ENCODE results near the gene TMEM163.
"Not testable (repeated sequence)": the region's sequence is repeated elsewhere in the genome, so short reads cannot be mapped to it uniquely, and the experiment has no call there.

Gene TMEM163

DNA sequence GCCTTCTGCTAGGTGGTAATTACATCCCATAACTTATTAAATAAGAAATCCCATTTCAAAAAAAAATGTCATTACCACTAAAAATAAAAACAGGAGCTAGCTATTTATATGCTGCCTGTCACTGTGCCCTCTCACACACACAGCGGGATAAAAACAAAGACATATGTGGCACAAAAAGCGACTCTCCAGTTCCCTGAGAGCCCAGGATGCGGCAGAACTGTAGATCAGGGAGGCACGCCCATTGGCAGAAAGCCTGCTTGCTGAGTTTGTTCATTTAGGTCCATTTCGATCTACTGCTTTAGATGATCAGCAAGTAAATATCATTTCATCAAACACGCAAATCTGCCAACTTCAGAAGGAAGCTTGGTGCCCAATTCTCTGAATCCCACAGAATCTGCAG lies 124.4 kb downstream of the TMEM163 start:
- POLR2A ChIA-PET: no interaction called here
- no peak for DNase-seq (ENCODE audit: extremely low spot score)

DNA sequence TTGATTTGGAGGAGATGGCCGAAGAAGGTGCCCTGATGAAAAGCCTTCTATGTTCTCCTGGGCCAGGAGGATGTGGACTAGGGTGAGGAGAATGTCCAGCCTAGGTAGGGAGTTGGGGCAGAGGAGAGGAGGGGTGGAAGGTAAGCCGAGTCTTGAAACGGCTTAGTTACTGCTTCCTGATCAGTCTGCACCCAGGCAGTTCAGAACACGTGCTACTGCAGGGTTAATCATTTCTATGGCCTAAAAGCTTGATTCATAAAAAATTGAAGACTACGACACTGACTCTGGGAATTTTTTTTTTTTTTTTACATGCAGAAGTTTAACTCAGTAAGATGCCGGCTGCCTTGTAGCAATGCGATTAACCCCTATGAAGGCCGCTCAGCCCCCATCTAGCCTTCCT lies 125.3 kb downstream of the TMEM163 start:
- ChIA-PET POLR2A (no interaction called here), CTCF (interaction anchor here (1.2 kb wide), 1 partner anchor 11 kb away, joined by 3 read pairs; no protein-coding TSS in a partner anchor)
- no peak for DNase-seq (ENCODE audit: extremely low spot score)
- TF ChIP-seq, protein P1, sequence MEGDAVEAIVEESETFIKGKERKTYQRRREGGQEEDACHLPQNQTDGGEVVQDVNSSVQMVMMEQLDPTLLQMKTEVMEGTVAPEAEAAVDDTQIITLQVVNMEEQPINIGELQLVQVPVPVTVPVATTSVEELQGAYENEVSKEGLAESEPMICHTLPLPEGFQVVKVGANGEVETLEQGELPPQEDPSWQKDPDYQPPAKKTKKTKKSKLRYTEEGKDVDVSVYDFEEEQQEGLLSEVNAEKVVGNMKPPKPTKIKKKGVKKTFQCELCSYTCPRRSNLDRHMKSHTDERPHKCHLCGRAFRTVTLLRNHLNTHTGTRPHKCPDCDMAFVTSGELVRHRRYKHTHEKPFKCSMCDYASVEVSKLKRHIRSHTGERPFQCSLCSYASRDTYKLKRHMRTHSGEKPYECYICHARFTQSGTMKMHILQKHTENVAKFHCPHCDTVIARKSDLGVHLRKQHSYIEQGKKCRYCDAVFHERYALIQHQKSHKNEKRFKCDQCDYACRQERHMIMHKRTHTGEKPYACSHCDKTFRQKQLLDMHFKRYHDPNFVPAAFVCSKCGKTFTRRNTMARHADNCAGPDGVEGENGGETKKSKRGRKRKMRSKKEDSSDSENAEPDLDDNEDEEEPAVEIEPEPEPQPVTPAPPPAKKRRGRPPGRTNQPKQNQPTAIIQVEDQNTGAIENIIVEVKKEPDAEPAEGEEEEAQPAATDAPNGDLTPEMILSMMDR (IDR thresholded peaks at IDR 0.05; ENCODE audit: control extremely low read depth, extremely low read depth, low read depth, missing control alignments): no peak

More for the DNA sequence above, 124.4 kb downstream of the TMEM163 start:
- TF ChIP-seq, protein P1 (IDR thresholded peaks at IDR 0.05; ENCODE audit: control extremely low read depth, extremely low read depth, low read depth, missing control alignments): no peak
- CTCF ChIA-PET: no interaction called here

DNA sequence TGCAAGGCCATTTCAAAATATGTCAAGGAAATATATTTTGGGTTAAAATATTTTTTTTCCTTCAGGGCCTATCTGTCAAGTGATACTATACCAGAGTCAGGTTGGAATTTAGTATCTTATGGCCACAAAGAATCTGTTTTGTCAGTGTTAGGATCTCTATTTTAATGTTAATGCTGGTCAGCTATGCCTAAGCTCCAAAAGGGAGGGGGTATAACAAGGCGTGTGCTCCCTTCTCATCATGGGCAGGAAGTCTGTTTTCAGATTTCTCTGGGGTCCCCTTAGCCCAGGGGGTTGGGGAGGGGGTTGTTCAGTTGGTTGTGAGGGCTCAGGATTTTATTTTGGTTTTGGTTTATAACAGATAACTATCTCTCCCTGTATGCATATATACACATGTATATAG lies 126.4 kb downstream of the TMEM163 start:
- ChIA-PET CTCF (interaction anchor here (1.2 to 1.4 kb wide), 2 partner anchors 12 to 16 kb away, joined by 3 to 5 read pairs; no protein-coding TSS in a partner anchor), POLR2A (no interaction called here)
- TF ChIP-seq, protein P1 (IDR thresholded peaks at IDR 0.05; ENCODE audit: control extremely low read depth, extremely low read depth, low read depth, missing control alignments): no peak
- DNase-seq (ENCODE audit: extremely low spot score): no peak

DNA sequence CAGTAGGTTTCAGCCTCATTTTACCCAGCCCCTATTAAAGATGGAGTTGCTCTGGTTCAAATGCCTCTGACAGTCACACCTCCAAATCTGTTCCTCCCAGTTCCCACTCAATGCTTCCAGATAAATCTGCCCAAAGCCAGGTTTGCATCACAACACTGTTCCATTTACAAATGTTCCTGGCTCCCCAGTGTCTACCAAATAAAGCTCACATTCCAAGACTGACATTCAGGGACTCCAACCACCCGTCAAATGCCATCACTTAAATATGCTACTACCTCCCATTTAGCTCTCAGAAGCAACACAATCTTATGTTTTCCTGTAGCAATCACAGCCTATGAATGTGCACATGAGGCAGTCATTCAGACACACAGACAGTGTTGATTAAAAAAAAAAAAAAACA lies 127.3 kb downstream of the TMEM163 start:
- DNase-seq (ENCODE audit: extremely low spot score): no peak
- ChIA-PET CTCF (interaction anchor here (1.2 kb wide), 1 partner anchor 27 kb away, joined by 3 read pairs; no protein-coding TSS in a partner anchor), POLR2A (no interaction called here)
- TF ChIP-seq, protein P1 (IDR thresholded peaks at IDR 0.05; ENCODE audit: control extremely low read depth, extremely low read depth, low read depth, missing control alignments): no peak

DNA sequence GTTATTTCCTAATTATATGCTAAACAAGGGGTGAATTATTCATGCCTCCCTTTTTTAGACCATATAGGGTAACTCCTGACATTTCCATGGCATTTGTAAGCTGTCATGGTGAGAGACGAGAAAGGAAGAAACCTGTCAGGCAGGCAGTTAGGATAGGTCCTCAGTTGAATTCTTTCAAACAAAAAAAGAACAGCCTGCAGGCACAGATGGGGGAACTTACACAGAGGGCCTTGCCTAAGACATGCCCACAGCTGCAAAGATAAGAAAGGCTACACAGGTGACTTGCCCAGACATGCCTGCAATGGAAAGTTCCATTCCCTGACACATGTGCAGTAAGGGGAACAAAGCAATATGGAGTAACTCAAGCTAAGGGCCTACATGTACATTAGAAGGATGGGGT lies 128.1 kb downstream of the TMEM163 start:
- TF ChIP-seq, protein P1 (IDR thresholded peaks at IDR 0.05; ENCODE audit: control extremely low read depth, extremely low read depth, low read depth, missing control alignments): no peak
- CTCF ChIA-PET: interaction anchor here (1.2 kb wide), 1 partner anchor 26 kb away, joined by 3 read pairs; no protein-coding TSS in a partner anchor
- POLR2A ChIA-PET: no interaction called here
- DNase-seq (ENCODE audit: extremely low spot score): no peak

DNA sequence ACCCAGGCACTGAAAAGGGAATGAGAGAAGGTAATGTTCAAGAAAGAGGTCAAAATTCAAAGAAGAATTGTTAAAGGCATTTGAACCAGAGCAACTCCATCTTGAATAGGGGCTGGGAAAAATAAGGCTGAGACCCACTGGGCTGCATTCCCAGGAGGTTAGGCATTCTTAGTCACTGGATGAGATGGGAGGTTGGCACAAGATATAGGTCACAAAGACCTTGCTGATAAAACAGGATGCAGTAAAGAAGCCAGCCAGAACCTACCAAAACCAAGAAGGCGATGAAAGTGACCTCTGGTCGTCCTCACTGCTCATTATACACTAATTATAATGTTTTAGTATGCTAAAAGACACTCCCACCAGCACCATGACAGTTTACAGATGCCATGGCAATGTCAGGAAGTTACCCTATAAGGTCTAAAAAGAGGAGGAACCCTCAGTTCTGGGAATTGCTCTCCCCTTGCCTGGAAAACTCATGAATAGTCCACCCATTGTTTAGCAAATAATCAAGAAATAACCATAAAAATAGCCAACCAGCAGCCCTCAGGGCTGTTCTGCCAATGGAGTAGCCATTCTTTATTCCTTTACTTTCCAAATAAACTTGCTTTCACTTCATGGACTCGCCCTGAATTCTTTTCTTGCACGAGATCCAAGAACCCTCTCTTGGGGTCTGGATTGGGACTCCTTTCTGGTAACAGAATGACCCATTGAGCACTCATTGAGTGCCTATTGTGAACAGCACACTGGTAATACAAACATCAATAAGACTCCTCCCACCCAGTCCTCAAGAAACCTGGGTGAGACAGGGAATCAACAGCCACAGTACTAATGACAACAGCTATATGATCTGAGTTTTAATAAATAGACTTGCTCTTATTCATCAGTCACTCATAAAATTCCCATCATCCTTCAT lies 129.4 kb downstream of the TMEM163 start:
- DNase-seq (ENCODE audit: extremely low spot score); POLR2A ChIA-PET: not testable (repeated sequence)
- CTCF ChIA-PET: interaction anchor here (0.8 kb wide), 1 partner anchor 23 kb away, joined by 3 read pairs; no protein-coding TSS in a partner anchor

DNA sequence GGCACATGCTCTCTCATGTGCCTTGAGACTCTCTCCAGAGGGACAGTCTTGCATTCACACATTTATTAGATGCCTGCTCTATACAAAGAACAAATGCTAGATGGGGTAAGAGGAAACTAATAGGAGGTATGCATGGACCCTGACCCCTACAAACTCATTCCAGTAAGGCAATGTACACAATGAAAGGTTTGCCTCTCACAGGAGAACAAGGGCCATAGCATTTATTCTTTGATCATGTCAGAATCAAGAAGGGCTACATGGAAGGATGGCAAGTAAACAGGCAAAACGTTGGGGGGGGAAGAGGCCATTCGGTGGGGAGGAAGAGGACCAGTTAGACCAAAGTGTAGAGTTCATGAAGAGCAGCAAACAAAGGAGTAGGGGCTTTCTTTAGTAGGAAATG lies 130.2 kb downstream of the TMEM163 start:
- DNase-seq (ENCODE audit: extremely low spot score): no peak
- ChIA-PET POLR2A (no interaction called here), CTCF (no interaction called here)
- TF ChIP-seq, protein P1 (IDR thresholded peaks at IDR 0.05; ENCODE audit: control extremely low read depth, extremely low read depth, low read depth, missing control alignments): no peak
